IPS-20b (cell line): Measurements from ENCODE around the gene SNX32.

Source experiments
- H3K27ac ChIP-seq: one replicate; pipeline ENCODE4 v1.5.1; 2013; ENCODE audit warnings: low read length
- H3K27me3 ChIP-seq: 2 replicates; pipeline ENCODE4 v1.6.1; 2013; ENCODE audit warnings: mild to moderate bottlenecking, low read length, inconsistent platforms; ENCODE audit not compliant: insufficient read depth
- H3K36me3 ChIP-seq: 2 replicates; pipeline ENCODE4 v1.6.1; 2013; ENCODE audit warnings: low read depth, mild to moderate bottlenecking, inconsistent platforms, low read length, moderate library complexity; ENCODE audit not compliant: insufficient read depth
- H3K4me1 ChIP-seq: 2 replicates; pipeline ENCODE4 v1.6.1; 2013; ENCODE audit warnings: mild to moderate bottlenecking, control low read depth, inconsistent platforms, low read length, moderate library complexity; ENCODE audit not compliant: insufficient read depth
- H3K4me3 ChIP-seq: 2 replicates; pipeline ENCODE4 v1.5.1; 2013; ENCODE audit warnings: mild to moderate bottlenecking, low read length, inconsistent platforms
- H3K9ac ChIP-seq: 2 replicates; pipeline ENCODE4 v1.6.1; 2013; ENCODE audit warnings: low read depth, mild to moderate bottlenecking, inconsistent platforms, low read length, moderate library complexity
- H3K9me3 ChIP-seq: 2 replicates; pipeline ENCODE4 v1.6.1; 2013; ENCODE audit warnings: mild to moderate bottlenecking, low read depth, low read length, inconsistent platforms; ENCODE audit not compliant: insufficient read depth

The SNX32 gene

DNA sequence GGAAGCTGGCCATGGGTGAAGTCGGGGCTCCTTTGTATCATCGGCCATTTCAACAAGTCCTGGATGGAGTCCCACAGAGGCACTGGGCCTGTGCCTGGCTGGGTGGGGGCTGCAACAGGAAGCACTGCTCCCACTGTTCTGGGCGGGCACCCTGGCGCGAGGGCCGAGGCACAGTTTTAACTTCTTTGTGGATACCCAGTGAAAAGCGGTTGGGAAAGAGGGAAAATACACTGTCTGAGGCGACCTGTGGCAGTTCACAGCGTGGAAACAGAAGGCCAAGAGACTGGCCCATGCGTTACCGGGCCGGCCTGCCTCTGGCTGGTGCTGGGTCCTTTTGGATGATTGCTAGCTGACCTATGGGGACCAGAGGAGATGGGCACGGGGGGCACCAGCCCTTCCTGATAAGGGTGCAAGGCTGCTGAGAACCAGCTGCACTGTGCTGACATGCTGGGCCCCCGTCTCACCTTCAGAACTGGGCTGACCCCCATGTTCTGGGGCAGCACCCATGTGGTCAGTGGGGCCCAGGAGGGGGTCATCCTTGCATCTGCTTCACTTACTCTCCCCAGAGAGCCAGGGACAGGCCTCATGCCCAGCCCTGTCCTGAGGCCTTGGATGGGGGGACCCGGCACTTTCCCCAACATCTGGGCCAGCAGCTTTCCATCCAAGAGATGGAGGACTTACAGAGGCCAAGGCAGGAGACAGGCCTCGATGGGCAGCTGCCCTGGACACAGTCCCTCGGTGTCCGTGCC, 42.7 kb upstream of the SNX32 start:
- Histone ChIP-seq H3K4me1 (peaks cover 15% of the 10 kb centered on the region; the same call in 1 of the 2 replicates), H3K9ac (no peak overlapping the region)

DNA sequence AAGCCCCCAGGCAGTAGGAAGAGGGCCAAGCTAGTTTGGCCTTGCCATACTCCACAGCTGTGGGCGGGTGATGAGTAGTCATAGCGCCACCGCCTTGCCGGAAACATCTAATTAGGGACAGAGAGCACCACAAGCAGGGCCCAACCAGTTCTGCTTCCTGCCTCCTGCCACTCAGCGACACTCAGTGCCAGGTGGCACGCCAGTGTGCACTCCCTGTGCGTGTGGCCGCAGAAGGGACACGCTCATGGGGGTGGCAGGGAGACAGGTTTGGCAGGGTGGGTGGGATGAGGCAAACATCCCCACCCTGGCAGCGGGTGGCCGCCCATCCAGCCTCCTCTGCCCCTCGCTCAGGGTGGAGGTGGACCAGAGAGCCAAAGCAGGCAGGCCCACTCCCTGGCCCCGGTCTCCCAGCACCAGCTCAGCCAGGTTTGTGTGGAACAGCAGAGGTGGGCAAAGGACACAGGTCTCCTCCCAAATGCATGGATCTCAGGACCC, 42.0 kb upstream of the SNX32 start:
- Histone ChIP-seq H3K27me3 (peaks cover 32% of the 10 kb centered on the region), H3K27ac (no peak overlapping the region), H3K9ac (no peak overlapping the region), H3K36me3 (no peaks in the 10 kb centered on the region), H3K4me3 (no peak overlapping the region), H3K4me1 (peaks cover 20% of the 10 kb centered on the region; the same call in 1 of the 2 replicates), H3K9me3 (no peaks in the 10 kb centered on the region)

More for the DNA sequence above, 42.7 kb upstream of the SNX32 start:
- Histone ChIP-seq H3K9me3 (no peaks in the 10 kb centered on the region), H3K27me3 (peaks cover 39% of the 10 kb centered on the region), H3K27ac (no peak overlapping the region), H3K36me3 (no peaks in the 10 kb centered on the region), H3K4me3 (no peak overlapping the region)

DNA sequence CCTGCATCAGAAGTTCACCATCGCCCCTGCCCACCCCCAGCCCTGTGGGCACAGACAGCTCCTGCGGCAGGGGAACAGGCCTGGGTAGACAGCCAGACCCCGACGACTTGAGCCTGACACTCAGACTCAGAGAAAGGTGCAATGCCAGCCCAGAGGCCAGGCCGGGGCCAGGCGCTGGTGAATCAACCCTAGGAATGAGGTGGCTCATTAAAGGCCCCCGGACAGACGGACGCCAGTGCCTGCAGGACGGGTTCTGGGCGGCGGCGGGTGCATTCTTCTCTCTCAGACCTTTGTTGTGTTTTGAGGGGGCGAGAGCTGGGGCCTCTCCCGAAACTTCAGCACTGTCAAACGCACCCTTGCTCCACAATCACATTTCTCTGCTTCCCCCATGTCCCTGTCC, 41.3 kb upstream of the SNX32 start:
- Histone ChIP-seq H3K4me3 (no peak overlapping the region), H3K9ac (no peak overlapping the region), H3K36me3 (no peaks in the 10 kb centered on the region), H3K27ac (no peak overlapping the region), H3K9me3 (no peaks in the 10 kb centered on the region), H3K27me3 (peaks cover 27% of the 10 kb centered on the region), H3K4me1 (peaks cover 22% of the 10 kb centered on the region; the same call in 1 of the 2 replicates)

DNA sequence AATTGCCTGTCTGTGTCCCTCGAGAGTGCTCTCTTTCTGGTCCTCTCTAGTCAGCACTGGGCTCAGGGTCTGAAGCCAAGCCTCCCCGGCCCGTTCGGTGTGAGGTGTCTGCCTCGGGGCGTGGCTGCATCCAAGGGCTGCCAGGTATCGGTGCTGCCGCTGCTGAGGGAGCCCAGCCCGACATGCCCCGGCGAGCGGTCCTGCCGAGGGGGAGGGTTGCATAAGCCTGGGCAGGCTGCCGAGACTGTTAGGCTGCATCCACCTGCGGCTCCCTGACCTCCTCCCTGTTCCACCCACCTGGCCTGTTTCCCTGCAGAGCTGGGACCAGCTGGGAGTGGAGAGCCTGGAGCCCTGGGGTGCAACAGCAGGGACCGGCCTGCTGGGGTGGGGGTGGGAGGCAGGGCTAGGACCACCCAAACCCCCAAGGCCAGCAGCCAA, 40.6 kb upstream of the SNX32 start:
- Histone ChIP-seq H3K27me3 (peaks cover 20% of the 10 kb centered on the region), H3K9ac (no peak overlapping the region; the same call in 1 of the 2 replicates), H3K27ac (no peak overlapping the region), H3K4me3 (no peak overlapping the region), H3K36me3 (no peaks in the 10 kb centered on the region), H3K9me3 (no peaks in the 10 kb centered on the region), H3K4me1 (peaks cover 22% of the 10 kb centered on the region; the same call in 1 of the 2 replicates)

DNA sequence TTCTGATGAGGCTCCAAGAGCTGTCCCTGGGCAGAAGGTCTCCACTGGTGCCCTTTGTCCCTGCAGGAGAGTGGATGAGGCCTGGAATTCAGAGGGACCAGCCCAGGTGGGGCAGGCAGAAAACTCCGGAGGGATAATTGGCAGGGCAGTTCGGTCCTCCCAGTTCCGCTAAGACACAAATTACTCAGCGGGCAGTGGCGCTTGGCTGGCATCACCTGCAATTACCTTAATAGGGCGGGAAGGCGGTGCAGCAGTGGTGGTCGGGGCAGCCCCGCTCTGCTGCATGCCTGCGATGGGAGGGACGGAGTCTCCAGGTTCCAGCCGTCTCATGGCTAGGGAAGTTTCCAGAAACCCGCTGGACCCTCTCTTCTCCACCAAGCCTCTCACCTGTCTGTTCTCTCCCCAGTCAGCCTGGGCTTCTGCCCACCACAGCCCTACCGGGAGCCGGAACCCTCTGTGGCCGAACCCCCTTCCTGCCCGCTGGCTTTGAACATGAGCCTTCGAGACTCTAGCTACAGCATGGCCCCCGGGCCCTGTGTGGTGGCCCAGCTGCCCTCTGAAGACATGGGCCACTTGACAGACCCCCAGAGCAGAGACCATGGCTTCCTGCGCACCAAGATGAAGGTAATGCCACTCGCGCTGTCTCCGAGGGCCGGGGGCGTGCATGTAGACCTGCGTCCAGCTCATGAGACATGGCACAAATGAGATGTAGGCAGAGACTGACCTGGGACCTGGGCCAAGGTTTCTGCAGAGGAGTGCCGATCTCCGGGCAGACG, 40.0 kb upstream of the SNX32 start:
- Histone ChIP-seq H3K4me1 (peaks cover 24% of the 10 kb centered on the region; the same call in 1 of the 2 replicates), H3K27me3 (peaks cover 13% of the 10 kb centered on the region), H3K9me3 (no peaks in the 10 kb centered on the region), H3K9ac (no peak overlapping the region; the same call in 1 of the 2 replicates), H3K4me3 (no peak overlapping the region), H3K27ac (no peak overlapping the region), H3K36me3 (no peaks in the 10 kb centered on the region)

GRCh38 chr11:65794570-65795510, 38.9 kb upstream of the SNX32 start:
- no peak overlapping the region for H3K4me3 ChIP-seq
- H3K9me3 ChIP-seq = no peaks in the 10 kb centered on the region
- no peaks in the 10 kb centered on the region for H3K36me3 ChIP-seq
- no peak overlapping the region for H3K9ac ChIP-seq
- H3K27me3 ChIP-seq = peaks cover 4% of the 10 kb centered on the region
- peaks cover 21% of the 10 kb centered on the region; the same call in 1 of the 2 replicates for H3K4me1 ChIP-seq
- no peak overlapping the region for H3K27ac ChIP-seq

GRCh38 chr11:65796726-65797601, 36.8 kb upstream of the SNX32 start:
- no peaks in the 10 kb centered on the region for H3K27me3 ChIP-seq
- peak overlapping the region; percentile 26 for H3K27ac ChIP-seq
- H3K4me3 ChIP-seq = peak overlapping the region; percentile 0; the same call in 1 of the 2 replicates
- H3K9ac ChIP-seq = peak overlapping the region; percentile 37; the same call in 1 of the 2 replicates
- peaks cover 17% of the 10 kb centered on the region; the same call in 1 of the 2 replicates for H3K4me1 ChIP-seq
- no peaks in the 10 kb centered on the region for H3K36me3 ChIP-seq
- no peaks in the 10 kb centered on the region for H3K9me3 ChIP-seq

- Histone ChIP-seq H3K27me3 (no peaks in the 10 kb centered on the region), H3K9me3 (no peaks in the 10 kb centered on the region), H3K4me3 (no peak overlapping the region), H3K36me3 (no peaks in the 10 kb centered on the region), H3K9ac (no peak overlapping the region), H3K4me1 (peaks cover 17% of the 10 kb centered on the region; the same call in 1 of the 2 replicates), H3K27ac (no peak overlapping the region)
These were observed 36.1 kb upstream of the SNX32 start for GRCh38 chr11:65797711-65798110.

DNA sequence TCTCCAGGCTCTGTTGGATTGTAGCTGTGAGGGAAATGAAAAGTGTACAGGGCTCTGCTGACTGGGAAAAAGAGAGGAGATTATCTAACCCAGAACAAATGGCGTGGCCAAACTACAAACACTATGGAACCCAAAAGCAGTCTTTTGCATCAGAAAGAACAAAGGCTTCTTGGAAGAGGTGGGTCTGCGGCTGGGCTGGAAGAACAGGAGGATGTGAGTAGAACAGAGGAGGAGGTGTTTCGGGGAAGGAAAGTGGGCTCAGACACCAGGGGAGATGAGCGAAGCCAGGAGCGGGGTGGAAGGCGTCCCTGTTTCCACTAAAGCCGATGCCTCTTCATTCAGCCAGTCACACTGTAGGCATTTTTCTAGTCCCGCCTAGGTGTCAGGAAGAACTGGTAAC, 34.9 kb upstream of the SNX32 start:
- Histone ChIP-seq H3K27ac (no peak overlapping the region), H3K9ac (no peak overlapping the region), H3K4me3 (no peak overlapping the region), H3K36me3 (no peaks in the 10 kb centered on the region), H3K27me3 (no peaks in the 10 kb centered on the region), H3K4me1 (peaks cover 17% of the 10 kb centered on the region; the same call in 1 of the 2 replicates), H3K9me3 (no peaks in the 10 kb centered on the region)

DNA sequence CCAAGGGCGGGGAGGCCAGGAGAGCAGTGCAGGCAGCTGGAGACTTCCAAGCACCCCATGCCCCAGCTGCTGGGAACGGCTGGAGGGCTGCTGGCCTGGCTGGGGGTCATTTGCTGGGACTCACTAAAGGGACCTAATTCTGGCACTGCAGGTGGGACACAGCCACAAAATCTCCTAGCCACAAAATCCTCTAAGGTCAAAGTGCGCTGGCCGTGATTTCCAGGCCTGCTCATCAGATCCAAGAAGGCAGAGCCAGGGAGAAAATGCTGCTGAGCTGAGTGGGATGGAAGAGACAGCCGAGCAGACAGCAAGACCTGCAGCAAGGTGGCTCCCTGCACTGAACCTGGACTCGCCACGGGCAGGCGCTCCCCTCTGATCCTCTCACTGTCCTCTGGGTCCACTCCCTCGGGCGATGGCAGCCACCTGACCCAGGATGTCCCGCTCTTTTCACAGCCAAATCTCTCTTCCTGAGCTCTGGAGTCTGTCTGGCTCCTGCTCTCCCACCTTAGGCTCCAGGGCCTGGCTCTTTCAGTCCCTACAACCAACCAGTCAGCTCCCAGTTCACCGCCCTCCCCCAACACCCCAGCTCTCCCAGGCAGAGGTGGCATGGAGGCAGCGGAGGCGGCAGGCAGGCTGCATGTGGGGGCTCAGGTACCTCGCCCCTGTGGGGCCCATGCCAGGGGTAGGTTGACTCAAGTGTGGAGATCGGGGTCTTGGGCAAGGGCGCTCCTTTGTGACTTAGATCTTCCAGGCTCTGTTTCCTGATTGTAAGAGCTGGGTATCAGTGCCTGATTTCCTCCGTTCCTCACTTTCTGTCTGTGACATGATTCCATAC, 32.4 kb upstream of the SNX32 start:
- Histone ChIP-seq H3K27me3 (no peaks in the 10 kb centered on the region), H3K9me3 (no peaks in the 10 kb centered on the region), H3K4me3 (no peak overlapping the region), H3K4me1 (peaks cover 16% of the 10 kb centered on the region; the same call in 1 of the 2 replicates), H3K36me3 (no peaks in the 10 kb centered on the region), H3K27ac (no peak overlapping the region), H3K9ac (no peak overlapping the region)
